ENCODE data around the gene YWHAG.

Gene YWHAG

GRCh38 chr7:76352193-76352592, 6.6 kb downstream of the YWHAG start:
- Mint-ChIP-seq H3K27me3 (no peaks in the 10 kb centered on the region), H3K9me3 (no peaks in the 10 kb centered on the region), H3K4me1 (ENCODE audit: low read depth in 2 of 2) (peaks cover 36 to 54% of the 10 kb centered on the region in 2 donors), H3K4me3 (no peak overlapping the region), H3K27ac (no peak overlapping the region), H3K36me3 (ENCODE audit: insufficient read depth) (peaks cover 27% of the 10 kb centered on the region)
- DNase-seq: no peak
- no peak for ATAC-seq (replicated peaks)

- Mint-ChIP-seq H3K36me3 (ENCODE audit: insufficient read depth) (peaks cover 30% of the 10 kb centered on the region), H3K4me3 (no peak overlapping the region), H3K27me3 (no peaks in the 10 kb centered on the region), H3K27ac (no peak overlapping the region), H3K9me3 (no peaks in the 10 kb centered on the region), H3K4me1 (ENCODE audit: low read depth in 2 of 2) (peaks cover 41 to 57% of the 10 kb centered on the region in 2 donors)
- no peak for DNase-seq
- no peak for ATAC-seq (replicated peaks)
Measured at GRCh38 chr7:76351372-76351771, 7.4 kb downstream of the YWHAG start.

- Mint-ChIP-seq H3K4me1 (ENCODE audit: low read depth in 2 of 2) (peaks cover 44 to 50% of the 10 kb centered on the region in 2 donors), H3K27ac (peak overlapping the region in 1 of 2 donors; percentile 28), H3K4me3 (no peak overlapping the region), H3K9me3 (no peaks in the 10 kb centered on the region), H3K27me3 (no peaks in the 10 kb centered on the region), H3K36me3 (ENCODE audit: insufficient read depth) (peaks cover 45% of the 10 kb centered on the region)
- ATAC-seq (replicated peaks): no peak
- no peak for DNase-seq
Measured at GRCh38 chr7:76349313-76349885, 9.4 kb downstream of the YWHAG start.

GRCh38 chr7:76347710-76348109, 11.1 kb downstream of the YWHAG start:
- ATAC-seq (replicated peaks): no peak
- Mint-ChIP-seq H3K27me3 (no peaks in the 10 kb centered on the region), H3K36me3 (ENCODE audit: insufficient read depth) (peaks cover 62% of the 10 kb centered on the region), H3K4me1 (ENCODE audit: low read depth in 2 of 2) (peaks cover 50 to 55% of the 10 kb centered on the region in 2 donors), H3K4me3 (no peak overlapping the region), H3K27ac (peak overlapping the region; percentile 5 to 68), H3K9me3 (no peaks in the 10 kb centered on the region)
- no peak for DNase-seq

GRCh38 chr7:76346778-76347177, 12.0 kb downstream of the YWHAG start:
- DNase-seq (no peak), ATAC-seq (replicated peaks) (no peak)
- no peaks in the 10 kb centered on the region for H3K9me3 Mint-ChIP-seq
- H3K27me3 Mint-ChIP-seq: no peaks in the 10 kb centered on the region
- peak overlapping the region in 1 of 2 donors; percentile 71 for H3K27ac Mint-ChIP-seq
- peaks cover 49 to 54% of the 10 kb centered on the region in 2 donors for H3K4me1 Mint-ChIP-seq (ENCODE audit: low read depth in 2 of 2)
- peaks cover 64% of the 10 kb centered on the region for H3K36me3 Mint-ChIP-seq (ENCODE audit: insufficient read depth)
- no peak overlapping the region for H3K4me3 Mint-ChIP-seq

- H3K4me3 Mint-ChIP-seq: no peak overlapping the region
- no peaks in the 10 kb centered on the region for H3K9me3 Mint-ChIP-seq
- ATAC-seq (replicated peaks) (no peak), DNase-seq (no peak)
- H3K36me3 Mint-ChIP-seq (ENCODE audit: insufficient read depth): peaks cover 64% of the 10 kb centered on the region
- peaks cover 43 to 52% of the 10 kb centered on the region in 2 donors for H3K4me1 Mint-ChIP-seq (ENCODE audit: low read depth in 2 of 2)
- H3K27ac Mint-ChIP-seq: no peak overlapping the region
- no peaks in the 10 kb centered on the region for H3K27me3 Mint-ChIP-seq
Measured at GRCh38 chr7:76346097-76346496, 12.7 kb downstream of the YWHAG start.

- no peak for DNase-seq
- H3K4me1 Mint-ChIP-seq (ENCODE audit: low read depth in 2 of 2): peaks cover 41 to 57% of the 10 kb centered on the region in 2 donors
- H3K36me3 Mint-ChIP-seq (ENCODE audit: insufficient read depth): peaks cover 59% of the 10 kb centered on the region
- no peaks in the 10 kb centered on the region for H3K27me3 Mint-ChIP-seq
- H3K4me3 Mint-ChIP-seq: no peak overlapping the region
- H3K27ac Mint-ChIP-seq: no peak overlapping the region
- ATAC-seq (replicated peaks): no peak
- no peaks in the 10 kb centered on the region for H3K9me3 Mint-ChIP-seq
Measured at GRCh38 chr7:76343931-76344321, 14.9 kb downstream of the YWHAG start.

GRCh38 chr7:76343294-76343930, 15.4 kb downstream of the YWHAG start:
- H3K4me3 Mint-ChIP-seq: no peak overlapping the region
- DNase-seq: no peak
- H3K27me3 Mint-ChIP-seq: no peaks in the 10 kb centered on the region
- peaks cover 56% of the 10 kb centered on the region for H3K36me3 Mint-ChIP-seq (ENCODE audit: insufficient read depth)
- H3K4me1 Mint-ChIP-seq (ENCODE audit: low read depth in 2 of 2): peaks cover 44 to 60% of the 10 kb centered on the region in 2 donors
- no peaks in the 10 kb centered on the region for H3K9me3 Mint-ChIP-seq
- ATAC-seq (replicated peaks): no peak
- no peak overlapping the region for H3K27ac Mint-ChIP-seq

- H3K9me3 Mint-ChIP-seq: no peaks in the 10 kb centered on the region
- H3K4me1 Mint-ChIP-seq (ENCODE audit: low read depth in 2 of 2): peaks cover 42 to 66% of the 10 kb centered on the region in 2 donors
- no peak overlapping the region for H3K4me3 Mint-ChIP-seq
- peak overlapping the region in 1 of 2 donors; percentile 8 for H3K27ac Mint-ChIP-seq
- peaks cover 53% of the 10 kb centered on the region for H3K36me3 Mint-ChIP-seq (ENCODE audit: insufficient read depth)
- H3K27me3 Mint-ChIP-seq: no peaks in the 10 kb centered on the region
- no peak for DNase-seq
- ATAC-seq (replicated peaks): no peak
Measured at GRCh38 chr7:76342222-76342621, 16.6 kb downstream of the YWHAG start.

GRCh38 chr7:76340617-76341131, 18.1 kb downstream of the YWHAG start:
- Mint-ChIP-seq H3K27ac (no peak overlapping the region), H3K27me3 (no peaks in the 10 kb centered on the region), H3K9me3 (no peaks in the 10 kb centered on the region), H3K36me3 (ENCODE audit: insufficient read depth) (peaks cover 45% of the 10 kb centered on the region), H3K4me1 (ENCODE audit: low read depth in 2 of 2) (peaks cover 32 to 61% of the 10 kb centered on the region in 2 donors), H3K4me3 (no peak overlapping the region)
- DNase-seq (no peak), ATAC-seq (replicated peaks) (no peak)

GRCh38 chr7:76338298-76339084, 20.3 kb downstream of the YWHAG start:
- no peaks in the 10 kb centered on the region for H3K9me3 Mint-ChIP-seq
- peaks cover 40% of the 10 kb centered on the region for H3K36me3 Mint-ChIP-seq (ENCODE audit: insufficient read depth)
- H3K4me1 Mint-ChIP-seq (ENCODE audit: low read depth in 2 of 2): peaks cover 26 to 63% of the 10 kb centered on the region in 2 donors
- DNase-seq (no peak), ATAC-seq (replicated peaks) (no peak)
- H3K27me3 Mint-ChIP-seq: no peaks in the 10 kb centered on the region
- H3K27ac Mint-ChIP-seq: peak overlapping the region in 1 of 2 donors; percentile 52
- no peak overlapping the region for H3K4me3 Mint-ChIP-seq

GRCh38 chr7:76337147-76337546, 21.6 kb downstream of the YWHAG start:
- Mint-ChIP-seq H3K36me3 (ENCODE audit: insufficient read depth) (peaks cover 35% of the 10 kb centered on the region), H3K4me3 (no peak overlapping the region), H3K9me3 (no peaks in the 10 kb centered on the region), H3K27ac (peak overlapping the region in 1 of 2 donors; percentile 52), H3K27me3 (no peaks in the 10 kb centered on the region), H3K4me1 (ENCODE audit: low read depth in 2 of 2) (peaks cover 22 to 59% of the 10 kb centered on the region in 2 donors)
- DNase-seq: no peak
- ATAC-seq (replicated peaks): no peak

GRCh38 chr7:76336094-76336493, 22.7 kb downstream of the YWHAG start:
- no peak for ATAC-seq (replicated peaks)
- Mint-ChIP-seq H3K36me3 (ENCODE audit: insufficient read depth) (peaks cover 40% of the 10 kb centered on the region), H3K4me1 (ENCODE audit: low read depth in 2 of 2) (peaks cover 19 to 56% of the 10 kb centered on the region in 2 donors), H3K27me3 (no peaks in the 10 kb centered on the region), H3K27ac (peak overlapping the region in 1 of 2 donors; percentile 70), H3K9me3 (no peaks in the 10 kb centered on the region), H3K4me3 (no peak overlapping the region)
- no peak for DNase-seq
